ENCODE data around the gene RNH1. TPM values are rescaled to one million over a fixed set of nuclear protein-coding genes. Genes with fewer than 3 reads are reported as not detected.

The RNH1 gene
- total RNA-seq, 2 donors from 2014 or later: 97.8 to 153 TPM

- intact Hi-C loops (cut with DNase I): no loop called here
- Histone ChIP-seq H3K27ac (no peak overlapping the region), H3K9me3 (no peaks in the 10 kb centered on the region), H3K36me3 (replicated peaks in 1 of 2; ENCODE audit: insufficient read depth in 1 of 2, low read depth in 2 of 2) (no peaks in the 10 kb centered on the region), H3K27me3 (no peaks in the 10 kb centered on the region), H3K4me1 (peaks cover 5% of the 10 kb centered on the region), H3K4me3 (no peak overlapping the region)
- 67 to 79% methylated on average over 6 of the region's 6 CpGs for WGBS, 2 donors
- DNase-seq (no peak), ATAC-seq (no peak)
- no peak for TF ChIP-seq POLR2A (IDR thresholded peaks at IDR 0.05)
- no peak for TF ChIP-seq CTCF (IDR thresholded peaks at IDR 0.05)
These were observed 38.5 kb downstream of the RNH1 start for GRCh38 chr11:468493-468892.

GRCh38 chr11:468036-468435 lies 39.0 kb downstream of the RNH1 start:
- 81 to 84% methylated on average over 12 of the region's 12 CpGs for WGBS, 2 donors
- DNase-seq (no peak), ATAC-seq (no peak)
- Histone ChIP-seq H3K27ac (no peak overlapping the region), H3K27me3 (no peaks in the 10 kb centered on the region), H3K4me3 (no peak overlapping the region), H3K4me1 (peaks cover 5% of the 10 kb centered on the region), H3K36me3 (replicated peaks in 1 of 2; ENCODE audit: insufficient read depth in 1 of 2, low read depth in 2 of 2) (no peaks in the 10 kb centered on the region), H3K9me3 (no peaks in the 10 kb centered on the region)
- no peak for TF ChIP-seq CTCF (IDR thresholded peaks at IDR 0.05)
- TF ChIP-seq POLR2A (IDR thresholded peaks at IDR 0.05): no peak
- intact Hi-C loops (cut with DNase I): no loop called here

- WGBS, 2 donors: 77 to 85% methylated on average over 9 of the region's 9 CpGs
- no peak for ATAC-seq
- no peaks in the 10 kb centered on the region for H3K27me3 ChIP-seq
- intact Hi-C loops (cut with DNase I): no loop called here
- H3K4me1 ChIP-seq: peaks cover 5% of the 10 kb centered on the region
- H3K27ac ChIP-seq: no peak overlapping the region
- H3K4me3 ChIP-seq: no peak overlapping the region
- H3K36me3 ChIP-seq (replicated peaks in 1 of 2; ENCODE audit: insufficient read depth in 1 of 2, low read depth in 2 of 2): no peaks in the 10 kb centered on the region
- no peak for DNase-seq
- no peaks in the 10 kb centered on the region for H3K9me3 ChIP-seq
- TF ChIP-seq CTCF (IDR thresholded peaks at IDR 0.05) (no peak), POLR2A (IDR thresholded peaks at IDR 0.05) (no peak)
These were observed 41.0 kb downstream of the RNH1 start for GRCh38 chr11:465896-466530.

GRCh38 chr11:464316-464715 lies 42.7 kb downstream of the RNH1 start:
- WGBS, 2 donors: 94 to 96% methylated on average over 19 to 24 of the region's 24 CpGs
- no peaks in the 10 kb centered on the region for H3K36me3 ChIP-seq (replicated peaks in 1 of 2; ENCODE audit: insufficient read depth in 1 of 2, low read depth in 2 of 2)
- no peak for DNase-seq

More at GRCh38 chr11:464316-464715, 42.7 kb downstream of the RNH1 start:
- Histone ChIP-seq H3K27me3 (no peaks in the 10 kb centered on the region), H3K27ac (no peak overlapping the region), H3K9me3 (no peaks in the 10 kb centered on the region), H3K4me1 (no peaks in the 10 kb centered on the region), H3K4me3 (no peak overlapping the region)
- intact Hi-C loops (cut with DNase I): no loop called here
- TF ChIP-seq POLR2A (IDR thresholded peaks at IDR 0.05) (no peak), CTCF (IDR thresholded peaks at IDR 0.05) (no peak)
- no peak for ATAC-seq

All from body of pancreas (tissue), 4 donors.